SK-N-DZ (cell line): ENCODE results near the gene PCSK5.

Source experiments
- DNase-seq: peaks from one replicate; pipeline ENCODE4 v3.0.0-alpha.2; 2015; ENCODE audit warnings: low spot score

The PCSK5 gene

GRCh38 chr9:76357555-76357954, 467.1 kb downstream of the PCSK5 start:
- DNase-seq: no peak

DNA sequence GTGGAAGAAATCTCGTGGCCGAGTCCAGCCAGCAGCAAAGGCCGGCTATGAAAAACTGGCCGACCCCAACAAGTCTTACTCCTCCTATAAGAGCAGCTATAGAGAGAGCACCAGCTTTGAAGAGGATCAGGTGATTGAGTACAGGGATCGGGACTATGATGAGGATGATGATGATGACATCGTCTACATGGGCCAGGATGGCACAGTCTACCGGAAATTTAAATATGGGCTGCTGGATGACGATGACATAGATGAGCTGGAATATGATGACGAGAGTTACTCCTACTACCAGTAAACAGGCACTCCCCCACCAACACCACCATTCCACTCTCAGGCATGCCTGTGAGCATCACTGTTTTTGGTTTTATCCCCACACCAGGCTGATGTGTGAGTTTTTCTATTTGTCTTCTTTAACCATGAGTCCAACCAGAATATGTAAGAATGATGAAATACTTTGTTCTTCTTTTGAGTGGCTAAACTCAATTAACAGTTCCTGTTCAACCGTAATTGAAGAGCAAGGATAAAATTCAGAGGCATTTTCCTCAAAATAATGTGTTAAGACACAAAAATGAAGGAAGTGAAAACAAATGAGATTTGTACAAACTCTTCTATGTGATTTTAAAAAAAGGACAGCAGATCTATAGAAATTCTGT, 468.3 kb downstream of the PCSK5 start:
- DNase-seq: no peak

DNA sequence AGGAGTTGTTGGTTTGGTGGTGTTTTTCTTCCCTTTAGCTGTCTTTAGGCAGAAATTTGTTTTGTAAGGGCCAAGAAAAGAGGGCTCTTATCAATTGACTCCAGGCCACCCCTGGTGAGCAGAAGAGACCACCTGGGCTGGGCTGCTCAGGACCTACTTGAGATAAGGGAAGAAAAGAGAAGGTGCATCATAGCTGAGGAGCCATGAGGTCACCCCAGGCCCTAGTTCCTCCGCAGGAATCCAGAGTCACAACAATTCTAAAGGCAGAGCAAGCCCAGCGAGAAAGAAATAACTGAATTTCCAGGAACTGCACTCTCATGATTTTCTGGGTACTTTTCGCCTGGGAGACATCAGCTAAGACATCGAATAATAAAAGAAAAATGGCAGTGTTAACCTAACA, 468.9 kb downstream of the PCSK5 start:
- DNase-seq: no peak

GRCh38 chr9:76359766-76360165, 469.3 kb downstream of the PCSK5 start:
- DNase-seq: no peak

DNA sequence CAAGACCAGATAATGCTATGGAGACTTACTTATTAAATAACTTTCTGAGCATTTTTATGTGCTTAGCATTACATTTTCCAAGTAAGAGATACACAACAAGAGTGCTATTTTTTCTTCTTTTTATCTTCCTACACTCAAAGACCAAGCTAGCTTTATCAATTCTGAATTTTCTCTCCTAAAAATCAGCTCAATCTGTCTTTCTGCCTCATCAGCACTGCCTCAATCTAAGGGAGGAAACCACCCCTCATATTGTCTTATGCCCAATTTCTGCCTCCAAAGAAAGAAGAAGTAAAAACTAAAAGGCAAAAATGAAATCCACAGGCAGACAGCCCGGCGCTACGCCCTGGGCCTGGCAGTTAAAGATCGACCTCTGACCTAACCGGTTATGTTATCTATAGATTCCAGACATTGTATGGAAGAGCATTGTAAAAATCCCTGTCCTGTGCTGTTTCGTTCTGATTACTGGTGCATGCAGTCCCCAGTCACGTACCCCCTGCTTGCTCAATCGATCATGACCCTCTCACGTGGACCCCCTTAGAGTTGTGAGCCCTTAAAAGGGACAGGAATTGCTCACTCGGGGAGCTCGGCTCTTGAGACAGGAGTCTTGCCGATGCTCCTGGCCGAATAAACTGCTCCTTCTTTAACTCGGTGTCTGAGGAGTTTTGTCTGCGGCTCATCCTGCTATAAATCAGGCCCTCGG, 472.0 kb downstream of the PCSK5 start:
- DNase-seq: peak; percentile 57

DNA sequence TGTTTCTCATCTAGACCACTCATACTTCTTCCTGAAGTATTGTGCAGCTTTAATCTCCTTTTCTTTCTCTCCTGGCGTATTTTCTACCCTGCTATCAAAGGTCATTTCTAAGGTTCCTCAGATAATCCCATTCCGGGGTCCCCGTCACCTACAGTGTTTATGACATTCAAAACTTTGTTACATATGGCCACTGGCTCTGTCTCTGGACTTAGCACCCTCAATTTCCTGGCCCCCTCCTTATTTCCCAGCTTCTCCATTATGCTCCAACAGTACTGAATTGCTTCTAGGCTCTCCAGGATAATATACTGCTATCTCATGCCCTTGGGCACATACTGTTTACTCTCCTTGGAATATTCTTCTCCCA, 472.5 kb downstream of the PCSK5 start:
- peak; percentile 25 for DNase-seq

- DNase-seq: no peak
Observed at GRCh38 chr9:76365028-76365427, 474.6 kb downstream of the PCSK5 start.

- peak; percentile 95 for DNase-seq
Observed at GRCh38 chr9:76366275-76366674, 475.8 kb downstream of the PCSK5 start.

DNA sequence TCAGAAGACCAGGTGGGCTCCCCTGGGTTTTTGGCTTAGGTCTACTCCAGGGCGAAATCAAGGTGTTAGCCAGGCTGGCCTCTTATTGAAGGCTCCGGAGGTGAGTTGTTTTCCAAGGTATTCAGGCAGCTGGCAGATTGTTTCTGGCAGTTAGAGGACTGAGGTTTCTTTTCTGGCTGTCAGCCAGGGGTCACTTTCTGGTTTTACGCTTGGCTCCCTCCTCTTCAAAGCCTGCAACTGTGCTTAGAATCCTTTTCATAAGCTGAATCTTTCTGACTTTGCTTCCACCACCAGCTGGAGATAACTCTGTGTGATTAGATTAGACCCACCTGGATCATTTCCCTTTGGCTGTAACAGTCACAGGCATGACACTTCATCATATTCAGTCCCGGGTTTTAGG, 479.1 kb downstream of the PCSK5 start:
- DNase-seq: peak; percentile 98

DNA sequence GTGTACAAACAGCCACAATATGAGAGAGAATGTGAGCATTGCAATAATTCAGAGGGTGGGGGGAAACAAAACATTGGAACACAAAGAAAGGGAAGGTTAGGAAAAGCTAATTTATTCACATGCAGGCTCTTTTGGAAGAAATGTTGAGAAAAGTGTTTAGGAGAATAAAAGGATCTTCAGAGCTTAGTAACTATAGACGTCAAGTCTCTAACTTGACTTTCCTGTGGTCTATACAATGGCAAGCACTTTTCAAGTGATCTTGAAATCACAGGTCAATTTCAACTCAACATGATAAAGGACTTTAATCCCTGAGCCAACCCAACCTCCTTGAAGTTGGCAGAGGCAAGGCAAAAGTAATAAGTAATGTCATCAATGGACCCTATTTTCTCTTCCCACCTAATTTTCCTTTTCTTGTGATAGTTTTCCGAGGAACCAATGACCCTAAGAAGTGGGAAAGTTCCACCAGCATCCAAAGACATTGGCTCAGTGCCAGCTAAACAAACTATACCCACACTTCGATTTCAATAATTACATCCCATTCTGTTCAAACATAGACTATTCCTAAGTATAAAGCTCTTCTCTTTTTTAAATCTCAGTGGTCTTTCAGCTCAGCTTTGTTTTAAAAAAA, 480.0 kb downstream of the PCSK5 start:
- DNase-seq: no peak

GRCh38 chr9:76371901-76372300, 481.4 kb downstream of the PCSK5 start:
- DNase-seq: no peak

- no peak for DNase-seq
Observed at GRCh38 chr9:76372336-76372735, 481.9 kb downstream of the PCSK5 start.

GRCh38 chr9:76373173-76373783, 482.8 kb downstream of the PCSK5 start:
- no peak for DNase-seq

- no peak for DNase-seq
Observed at GRCh38 chr9:76373784-76374474, 483.5 kb downstream of the PCSK5 start.

- no peak for DNase-seq
Observed at GRCh38 chr9:76374783-76375559, 484.5 kb downstream of the PCSK5 start.

DNA sequence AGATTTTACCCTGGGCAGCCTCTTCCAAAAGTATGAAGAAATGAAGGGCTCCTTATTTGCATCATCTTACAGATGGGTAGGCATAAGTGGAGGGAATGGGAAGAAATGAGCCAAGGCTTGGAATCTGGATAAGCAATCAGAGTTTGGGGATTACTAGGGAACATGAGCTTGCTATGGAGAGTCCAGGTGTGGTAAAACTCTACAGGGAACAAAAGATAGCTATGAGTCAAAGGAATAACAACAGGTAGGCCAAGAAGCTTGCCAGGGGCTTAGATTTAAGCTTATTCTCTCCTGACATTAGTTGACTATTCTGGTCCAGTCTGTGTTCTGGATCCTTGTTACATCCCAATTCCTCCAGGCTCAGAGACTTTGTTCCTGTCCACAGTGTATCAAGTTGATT, 487.3 kb downstream of the PCSK5 start:
- no peak for DNase-seq

DNA sequence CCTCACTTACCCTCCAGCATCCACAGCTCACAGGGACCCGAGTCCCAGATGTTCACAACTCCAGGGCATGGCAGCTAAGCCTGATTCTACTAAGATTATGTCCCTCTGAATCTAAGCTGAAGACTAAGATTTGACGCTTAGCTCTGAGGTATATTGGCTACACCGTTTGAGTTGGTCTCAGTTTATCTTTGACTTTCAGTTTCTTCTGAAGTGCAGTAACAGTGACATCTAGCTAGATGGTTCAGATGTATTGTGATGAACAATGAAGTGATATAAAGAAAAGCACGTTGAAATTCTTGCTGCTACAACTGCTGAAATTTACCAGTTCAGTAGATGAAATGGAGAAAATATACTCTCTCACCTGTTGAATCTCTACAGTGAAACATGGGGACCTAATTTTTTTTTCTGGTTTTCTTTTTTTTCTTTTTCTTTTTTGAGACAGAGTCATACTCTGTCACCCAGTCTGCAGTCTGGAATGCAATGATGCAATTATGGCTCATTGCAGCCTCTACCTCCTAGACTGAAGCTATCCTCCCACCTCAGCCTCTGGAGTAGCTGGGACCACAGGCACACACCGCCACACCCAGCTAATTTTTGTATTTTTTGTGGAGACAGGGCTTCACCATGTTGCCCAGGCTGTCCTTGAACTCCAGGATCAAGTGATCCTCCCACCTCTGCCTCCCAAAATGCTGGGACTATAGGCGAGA, 488.0 kb downstream of the PCSK5 start:
- DNase-seq: no peak

DNA sequence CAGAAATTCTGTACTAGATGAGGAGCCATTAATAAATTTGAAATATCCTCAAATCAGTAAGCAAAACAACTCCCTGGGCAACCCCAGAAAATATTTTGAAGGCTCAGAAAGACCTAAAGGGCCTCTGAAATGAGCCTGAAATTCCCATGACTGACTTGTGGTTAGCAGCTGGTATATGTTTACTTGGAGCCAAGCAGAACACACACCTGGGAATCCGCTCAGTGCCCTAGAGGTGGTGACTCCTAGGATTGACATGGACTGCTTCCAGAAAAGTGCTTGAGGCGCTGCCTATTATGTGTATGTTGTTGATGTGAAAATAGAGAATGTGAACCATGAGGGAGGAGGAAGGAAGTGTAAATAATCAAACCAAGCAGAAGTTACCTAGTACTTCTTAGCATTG, 489.0 kb downstream of the PCSK5 start:
- DNase-seq: no peak

- DNase-seq: no peak
Observed at GRCh38 chr9:76390656-76391055, 500.2 kb downstream of the PCSK5 start.

DNA sequence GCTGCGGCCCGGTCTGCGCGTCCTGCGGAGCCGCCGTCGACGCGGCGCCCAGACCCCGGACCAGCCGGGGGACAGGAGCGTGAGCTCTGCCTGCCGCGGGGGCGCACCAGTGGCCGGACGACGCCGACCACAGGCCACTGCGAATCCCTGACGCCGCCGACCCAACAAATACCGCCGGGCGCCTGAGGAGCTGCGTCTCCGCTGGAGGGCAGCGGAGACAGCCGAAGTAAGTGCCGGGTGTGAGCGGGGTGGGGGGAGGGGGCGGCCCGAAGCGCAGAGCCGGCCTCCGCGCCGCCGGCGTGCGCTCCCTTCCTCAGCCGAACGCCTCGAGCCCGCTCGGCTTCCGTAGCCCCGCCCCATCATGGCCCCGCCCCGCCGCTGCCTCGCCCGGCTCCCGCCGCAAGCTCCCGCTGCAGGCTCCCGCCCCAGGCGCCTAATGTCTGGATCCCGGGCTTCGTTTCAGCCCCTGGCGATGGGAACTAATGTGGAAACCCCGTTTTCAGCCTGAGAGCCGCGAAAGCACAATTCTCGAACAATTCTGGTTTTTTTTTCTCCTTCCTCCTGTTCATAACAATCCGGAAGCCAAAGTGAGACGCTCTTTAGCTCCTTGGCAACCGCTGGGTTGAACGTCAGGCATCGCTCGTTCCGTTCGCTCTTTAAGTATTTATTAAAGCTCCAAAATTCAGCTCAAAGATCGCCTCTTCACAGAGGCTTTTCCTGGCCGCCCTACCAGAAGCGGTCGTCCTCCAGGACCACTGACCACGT, 503.9 kb downstream of the PCSK5 start, which contains the start of gene RFK:
Gene RFK (minus strand): TSS at position 232 of the 765 bp plus-strand sequence. CDS start 255 bp downstream, outside the sequence.
- DNase-seq: peak; percentile 94
